HCT116 (cell line): Measurements from ENCODE around the gene KIF26A. TPM values are rescaled to one million over a fixed set of nuclear protein-coding genes. Genes with fewer than 3 reads are reported as not detected.

ENCODE experiments used
- ATAC-seq: fragments of 200-7000 bp; cut with Tn5 transposase; 2 replicates; pipeline ENCODE4 v1.9.1; 2020; ENCODE audit warnings: mild to moderate bottlenecking, moderate library complexity
- BruUV-seq: library from RNA; stranded (reverse); fragments of 400-500 nt; replicated peaks from 2 replicates; lab custom pipeline; 2021; lab: Mats Ljungman, UMichigan
- CTCF ChIA-PET: fragments of 300-600 bp; sonication (Branson Sonifier 250); formaldehyde crosslinking; loops from one replicate; lab custom pipeline; 2021; ENCODE audit warnings: antibody characterized with exemption; lab: Charles Lee
- POLR2A ChIA-PET: fragments of 300-600, 350-600 bp; sonication (Branson Sonifier 250); formaldehyde crosslinking; loops from one replicate; lab custom pipeline; 2021; ENCODE audit warnings: antibody characterized with exemption; lab: Charles Lee
- RAD21 ChIA-PET, 2 experiments: fragments of 300-600 bp; sonication (Branson Sonifier 250); formaldehyde crosslinking; loops; one replicate each; lab custom pipeline; 2023; ENCODE audit warnings: low total read pairs in 2 of 2; ENCODE audit not compliant: uncharacterized antibody in 2 of 2, unreplicated experiment in 2 of 2, low non-redundant PET in 1 of 2; lab: Charles Lee
- DNase-seq: peaks from one replicate; pipeline ENCODE4 v3.0.0-alpha.2; 2010; ENCODE audit warnings: low read depth, low spot score
- H2AFZ ChIP-seq: fragments of 200-600 bp; shearing (Covaris generic), sonication (generic); 2 replicates; pipeline ENCODE4 v1.6.1; 2017; ENCODE audit warnings: low read depth, mixed run types, mixed read lengths, antibody characterized with exemption, low read length; ENCODE audit not compliant: poor library complexity, severe bottlenecking
- H3K27ac ChIP-seq: 2 replicates; pipeline ENCODE4 v1.5.1; 2012; ENCODE audit warnings: low read depth, low read length
- H3K27me3 ChIP-seq: fragments of 200-600 bp; sonication (generic); 2 replicates; pipeline ENCODE4 v1.6.1; 2016; ENCODE audit warnings: mixed run types, low read length, mixed read lengths; ENCODE audit not compliant: insufficient read depth
- H3K36me3 ChIP-seq, 2 experiments: fragments of 200-500 bp in 1 of 2; fragments of 200-600 bp in 1 of 2; sonication (Bioruptor generic) in 1 of 2; sonication (generic) in 1 of 2; 2 replicates each; pipeline versions ENCODE4 v1.5.1 to v1.6.1; 2014 to 2016; ENCODE audit warnings: low read length in 2 of 2, inconsistent platforms in 1 of 2, mixed read lengths in 1 of 2, mixed run types in 1 of 2; ENCODE audit not compliant: insufficient read depth in 2 of 2, control insufficient read depth in 1 of 2
- H3K4me1 ChIP-seq, 2 experiments: fragments of 200-600 bp in 1 of 2; sonication (generic) in 1 of 2; 2 replicates each; pipeline versions ENCODE4 v1.5.1 to v1.6.1; 2012 to 2017; ENCODE audit warnings: low read length in 2 of 2, inconsistent platforms in 1 of 2, mild to moderate bottlenecking in 1 of 2, mixed read lengths in 1 of 2, mixed run types in 1 of 2, moderate library complexity in 1 of 2; ENCODE audit not compliant: insufficient read depth in 2 of 2, control insufficient read depth in 1 of 2
- H3K4me2 ChIP-seq: fragments of 200-600 bp; sonication (generic); 2 replicates; pipeline ENCODE4 v1.6.1; 2017; ENCODE audit warnings: mixed run types, low read length, mixed read lengths
- H3K4me3 ChIP-seq, 2 experiments: fragments of 200-600 bp in 1 of 2; sonication (generic) in 1 of 2; replicated peaks in 1 of 2; 2 replicates each; pipeline ENCODE4 v1.5.1; 2011 to 2016; ENCODE audit warnings: low read length in 2 of 2, control low read depth in 1 of 2, low read depth in 1 of 2, mild to moderate bottlenecking in 1 of 2, mixed read lengths in 1 of 2, mixed run types in 1 of 2
- H3K79me2 ChIP-seq: fragments of 200-600 bp; sonication (generic); 2 replicates; pipeline ENCODE4 v1.6.1; 2017; ENCODE audit warnings: mild to moderate bottlenecking, mixed run types, low read length, moderate library complexity, mixed read lengths; ENCODE audit not compliant: insufficient read depth
- H3K9ac ChIP-seq: fragments of 200-600 bp; sonication (generic); 2 replicates; pipeline ENCODE4 v1.6.1; 2016; ENCODE audit warnings: low read length, mixed read lengths
- H3K9me2 ChIP-seq: fragments of 200-600 bp; sonication (generic), shearing (Covaris generic); 2 replicates; pipeline ENCODE4 v1.6.1; 2017; ENCODE audit warnings: mixed run types, mild to moderate bottlenecking, moderate library complexity; ENCODE audit not compliant: insufficient read depth
- H3K9me3 ChIP-seq, 2 experiments: fragments of 200-500 bp in 1 of 2; fragments of 200-600 bp in 1 of 2; sonication (Bioruptor generic) in 1 of 2; sonication (generic) in 1 of 2; 2 replicates each; pipeline ENCODE4 v1.6.1; 2014 to 2017; ENCODE audit warnings: low read length in 2 of 2, mixed read lengths in 2 of 2, inconsistent platforms in 1 of 2, low read depth in 1 of 2, mild to moderate bottlenecking in 1 of 2, mixed run types in 1 of 2, moderate library complexity in 1 of 2; ENCODE audit not compliant: control insufficient read depth in 1 of 2, insufficient read depth in 1 of 2
- H4K20me1 ChIP-seq: fragments of 200-600 bp; sonication (generic), shearing (Covaris generic); 2 replicates; pipeline ENCODE4 v1.6.1; 2017; ENCODE audit warnings: mixed run types, mild to moderate bottlenecking, moderate library complexity; ENCODE audit not compliant: insufficient read depth
- ATF3 ChIP-seq: IDR thresholded peaks from 2 replicates; pipeline ENCODE4 v1.6.1; 2012
- CEBPB ChIP-seq: IDR thresholded peaks from 2 replicates; pipeline ENCODE4 v1.6.1; 2012; ENCODE audit warnings: low read depth
- EGR1 ChIP-seq: IDR thresholded peaks from 2 replicates; pipeline ENCODE4 v1.6.1; 2012; ENCODE audit warnings: low read depth
- EZH2 ChIP-seq: fragments of 200-600 bp; sonication (generic); IDR thresholded peaks from 2 replicates; pipeline ENCODE4 v1.6.1; 2017; ENCODE audit warnings: antibody characterized with exemption, mixed run types
- EZH2phosphoT487 ChIP-seq: fragments of 200-600 bp; IDR thresholded peaks from 2 replicates; pipeline ENCODE4 v1.6.1; 2018; ENCODE audit warnings: antibody characterized with exemption, borderline replicate concordance
- FOSL1 ChIP-seq: IDR thresholded peaks from 2 replicates; pipeline ENCODE4 v1.6.1; 2012; ENCODE audit warnings: low read depth
- JUND ChIP-seq: IDR thresholded peaks from 2 replicates; pipeline ENCODE4 v1.6.1; 2012
- POLR2A ChIP-seq: IDR thresholded peaks from 2 replicates; pipeline ENCODE4 v1.7.0; 2011; ENCODE audit warnings: borderline replicate concordance; ENCODE audit not compliant: insufficient read depth, insufficient read length; ENCODE audit errors: extremely low read depth
- REST ChIP-seq: IDR thresholded peaks from 2 replicates; pipeline ENCODE4 v1.6.1; 2012; ENCODE audit warnings: low read depth
- SP1 ChIP-seq: IDR thresholded peaks from 2 replicates; pipeline ENCODE4 v1.6.1; 2012; ENCODE audit warnings: low read depth
- SRF ChIP-seq: IDR thresholded peaks from 2 replicates; pipeline ENCODE4 v1.6.1; 2012; ENCODE audit warnings: low read depth
- YY1 ChIP-seq: IDR thresholded peaks from 2 replicates; pipeline ENCODE4 v1.6.1; 2011; ENCODE audit warnings: low read length, low read depth, moderate library complexity, mild to moderate bottlenecking; ENCODE audit not compliant: insufficient replicate concordance; ENCODE audit errors: extremely low read depth
- ZBTB33 ChIP-seq: IDR thresholded peaks from 2 replicates; pipeline ENCODE4 v1.6.1; 2011; ENCODE audit warnings: mild to moderate bottlenecking, low read length, moderate library complexity; ENCODE audit not compliant: insufficient replicate concordance; ENCODE audit errors: extremely low read depth
- ZFX ChIP-seq: fragments of 450-650 bp; IDR thresholded peaks from 2 replicates; pipeline ENCODE4 v1.6.1; 2017
- ZNF274 ChIP-seq: fragments of 200-500 bp; sonication (Bioruptor generic); IDR thresholded peaks from 2 replicates; pipeline ENCODE4 v1.6.1; 2014; ENCODE audit warnings: mild to moderate bottlenecking, low read depth, low read length, inconsistent platforms
- intact Hi-C: fragments of 100-400 bp; cut with micrococcal nuclease; formaldehyde crosslinking; loops from 2 replicates; pipeline ENCODE4 v1.10.0; 2022
- total RNA-seq: library from RNA; stranded (reverse); gene quantifications from one replicate; pipeline ENCODE4 v1.2.1, GENCODE V29; 2021; ENCODE audit not compliant: unreplicated experiment
- TF ChIP-seq, protein P1 (sequence below), 3 experiments: fragments of 200-600 bp in 1 of 3; sonication (generic) in 1 of 3; IDR thresholded peaks in 2 of 3; conservative IDR thresholded peaks in 1 of 3; 2 replicates each; pipeline ENCODE4 v1.5.1; 2012 to 2017; ENCODE audit warnings: low read depth in 2 of 3, low read length in 2 of 3, antibody characterized with exemption in 1 of 3, borderline replicate concordance in 1 of 3, control low read depth in 1 of 3, mild to moderate bottlenecking in 1 of 3, mixed read lengths in 1 of 3, mixed run types in 1 of 3, moderate library complexity in 1 of 3; ENCODE audit not compliant: insufficient read depth in 1 of 3

KIF26A gene
- total RNA-seq, 1 experiment from 2014 or later: 10.2 TPM

- H3K4me2 ChIP-seq: no peak overlapping the region
- H3K4me1 ChIP-seq: peaks cover 15 to 24% of the 10 kb centered on the region in 2 experiments
- DNase-seq (no peak), ATAC-seq (no peak)
- TF ChIP-seq, protein P1, sequence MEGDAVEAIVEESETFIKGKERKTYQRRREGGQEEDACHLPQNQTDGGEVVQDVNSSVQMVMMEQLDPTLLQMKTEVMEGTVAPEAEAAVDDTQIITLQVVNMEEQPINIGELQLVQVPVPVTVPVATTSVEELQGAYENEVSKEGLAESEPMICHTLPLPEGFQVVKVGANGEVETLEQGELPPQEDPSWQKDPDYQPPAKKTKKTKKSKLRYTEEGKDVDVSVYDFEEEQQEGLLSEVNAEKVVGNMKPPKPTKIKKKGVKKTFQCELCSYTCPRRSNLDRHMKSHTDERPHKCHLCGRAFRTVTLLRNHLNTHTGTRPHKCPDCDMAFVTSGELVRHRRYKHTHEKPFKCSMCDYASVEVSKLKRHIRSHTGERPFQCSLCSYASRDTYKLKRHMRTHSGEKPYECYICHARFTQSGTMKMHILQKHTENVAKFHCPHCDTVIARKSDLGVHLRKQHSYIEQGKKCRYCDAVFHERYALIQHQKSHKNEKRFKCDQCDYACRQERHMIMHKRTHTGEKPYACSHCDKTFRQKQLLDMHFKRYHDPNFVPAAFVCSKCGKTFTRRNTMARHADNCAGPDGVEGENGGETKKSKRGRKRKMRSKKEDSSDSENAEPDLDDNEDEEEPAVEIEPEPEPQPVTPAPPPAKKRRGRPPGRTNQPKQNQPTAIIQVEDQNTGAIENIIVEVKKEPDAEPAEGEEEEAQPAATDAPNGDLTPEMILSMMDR (IDR thresholded peaks at IDR 0.05 in 2 of 3, conservative IDR thresholded peaks at IDR 0.05 in 1 of 3; ENCODE audit: borderline replicate concordance in 1 of 3, insufficient read depth in 1 of 3, low read depth in 2 of 3, low read length in 2 of 3): no peak
- TF ChIP-seq ZNF274 (no peak), SP1 (no peak), ZBTB33 (no peak), EZH2 (no peak), ATF3 (no peak), CEBPB (no peak), YY1 (no peak), REST (no peak), FOSL1 (no peak), SRF (no peak), EGR1 (no peak), JUND (no peak), EZH2phosphoT487 (no peak), ZFX (no peak), POLR2A (no peak)
- ChIA-PET POLR2A (no interaction called here), CTCF (no interaction called here), RAD21 (no interaction called here)
- intact Hi-C loops: no loop called here
- H3K9ac ChIP-seq: no peak overlapping the region
- no peak overlapping the region for H3K27ac ChIP-seq
- no peak overlapping the region for H2AFZ ChIP-seq
- no peaks in the 10 kb centered on the region for H3K79me2 ChIP-seq
- H3K27me3 ChIP-seq: no peaks in the 10 kb centered on the region
- BruUV-seq: no TSS peak
- no peaks in the 10 kb centered on the region for H3K9me2 ChIP-seq
- no peaks in the 10 kb centered on the region for H3K36me3 ChIP-seq
- no peaks in the 10 kb centered on the region for H4K20me1 ChIP-seq
- H3K9me3 ChIP-seq: peaks cover 0 to 24% of the 10 kb centered on the region in 2 experiments; a peak in 1 of 4 replicates
- H3K4me3 ChIP-seq: no peak overlapping the region
These were observed 89.8 kb downstream of the KIF26A start for GRCh38 chr14:104228221-104228620.
